Peyer's patch (tissue), 4 donors: ENCODE results near the gene MRPL51. TPM values are rescaled to one million over a fixed set of nuclear protein-coding genes. Genes with fewer than 3 reads are reported as not detected.
A peak's percentile ranks its signal among the peaks of the same experiment; 100 is the strongest.

Source experiments
- DNase-seq, 3 donors: peaks; one replicate each; pipeline ENCODE4 v3.0.0-alpha.2; 2017 to 2019
- H3K27ac ChIP-seq, 4 donors: fragments of 200-600 bp; sonication (generic); one replicate each; pipeline ENCODE4 v1.5.1; 2016 to 2019
- H3K27me3 ChIP-seq, 2 donors: fragments of 200-600 bp; sonication (generic); one replicate each; pipeline ENCODE4 v1.5.1; 2019
- H3K36me3 ChIP-seq, 3 donors: fragments of 200-600 bp; sonication (generic); one replicate each; pipeline ENCODE4 v1.5.1; 2016 to 2019
- H3K4me1 ChIP-seq, 4 donors: fragments of 200-600 bp; sonication (generic); one replicate each; pipeline ENCODE4 v1.5.1; 2016 to 2019
- H3K4me3 ChIP-seq, 4 donors: fragments of 200-600 bp; sonication (generic); 1 replicate in 3 of 4; 2 replicates in 1 of 4; pipeline ENCODE4 v1.5.1; 2016 to 2019; ENCODE audit warnings: mild to moderate bottlenecking in 1 of 4
- H3K9me3 ChIP-seq, 4 donors: fragments of 200-600 bp; sonication (generic); one replicate each; pipeline ENCODE4 v1.5.1; 2016 to 2019; ENCODE audit warnings: mild to moderate bottlenecking in 1 of 4
- POLR2A ChIP-seq, 2 donors: fragments of 450-650 bp; IDR thresholded peaks; one replicate each; pipeline ENCODE4 v1.5.1; 2017; ENCODE audit warnings: antibody characterized with exemption in 2 of 2, mild to moderate bottlenecking in 2 of 2, moderate library complexity in 2 of 2
- total RNA-seq, 4 donors: library from RNA; depleted of rRNA; stranded (reverse); fragments of >200 nt; gene quantifications; one replicate each; pipeline ENCODE4 v1.1.0, GENCODE V29; 2016
- TF ChIP-seq, protein P1 (sequence below), 6 experiments: fragments of 450-650 bp in 4 of 6; fragments of 200-600 bp in 2 of 6; sonication (generic) in 1 of 6; IDR thresholded peaks; one replicate each; pipeline ENCODE4 v1.5.1; 2017 to 2019; ENCODE audit warnings: antibody characterized with exemption in 6 of 6, mild to moderate bottlenecking in 3 of 6, moderate library complexity in 1 of 6

Gene MRPL51
- total RNA-seq, 4 donors from 2014 or later = 23.5 to 71.8 (median 61.6) TPM

DNA sequence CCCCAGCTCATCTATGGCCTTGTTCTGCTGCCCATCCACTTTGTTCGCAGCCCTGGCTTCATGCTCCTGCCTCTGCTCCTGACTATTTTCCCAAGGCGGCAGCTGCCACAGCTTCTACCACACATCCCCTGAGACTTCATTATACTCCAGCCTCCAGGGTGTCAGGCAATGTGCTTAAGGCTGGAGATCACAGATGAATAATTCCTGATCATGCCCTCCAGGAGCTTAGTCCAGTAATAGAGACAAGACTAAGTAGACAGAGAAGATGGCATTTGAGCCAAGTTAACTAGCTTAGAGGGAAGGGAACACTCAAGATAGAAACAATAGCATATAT, 34.1 kb downstream of the MRPL51 start:
- DNase-seq = peak in 1 of 3 donors; percentile 12
- Histone ChIP-seq H3K27ac (peak overlapping the region in 1 of 4 donors; percentile 83), H3K9me3 (no peaks in the 10 kb centered on the region), H3K4me1 (peaks cover 0 to 38% (median 24%) of the 10 kb centered on the region in 4 donors), H3K27me3 (no peaks in the 10 kb centered on the region), H3K36me3 (peaks cover 0 to 85% (median 0%) of the 10 kb centered on the region in 3 donors), H3K4me3 (no peak overlapping the region)
- TF ChIP-seq, protein P1, sequence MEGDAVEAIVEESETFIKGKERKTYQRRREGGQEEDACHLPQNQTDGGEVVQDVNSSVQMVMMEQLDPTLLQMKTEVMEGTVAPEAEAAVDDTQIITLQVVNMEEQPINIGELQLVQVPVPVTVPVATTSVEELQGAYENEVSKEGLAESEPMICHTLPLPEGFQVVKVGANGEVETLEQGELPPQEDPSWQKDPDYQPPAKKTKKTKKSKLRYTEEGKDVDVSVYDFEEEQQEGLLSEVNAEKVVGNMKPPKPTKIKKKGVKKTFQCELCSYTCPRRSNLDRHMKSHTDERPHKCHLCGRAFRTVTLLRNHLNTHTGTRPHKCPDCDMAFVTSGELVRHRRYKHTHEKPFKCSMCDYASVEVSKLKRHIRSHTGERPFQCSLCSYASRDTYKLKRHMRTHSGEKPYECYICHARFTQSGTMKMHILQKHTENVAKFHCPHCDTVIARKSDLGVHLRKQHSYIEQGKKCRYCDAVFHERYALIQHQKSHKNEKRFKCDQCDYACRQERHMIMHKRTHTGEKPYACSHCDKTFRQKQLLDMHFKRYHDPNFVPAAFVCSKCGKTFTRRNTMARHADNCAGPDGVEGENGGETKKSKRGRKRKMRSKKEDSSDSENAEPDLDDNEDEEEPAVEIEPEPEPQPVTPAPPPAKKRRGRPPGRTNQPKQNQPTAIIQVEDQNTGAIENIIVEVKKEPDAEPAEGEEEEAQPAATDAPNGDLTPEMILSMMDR (IDR thresholded peaks at IDR 0.05) = no peak
- no peak for TF ChIP-seq POLR2A (IDR thresholded peaks at IDR 0.05)

DNA sequence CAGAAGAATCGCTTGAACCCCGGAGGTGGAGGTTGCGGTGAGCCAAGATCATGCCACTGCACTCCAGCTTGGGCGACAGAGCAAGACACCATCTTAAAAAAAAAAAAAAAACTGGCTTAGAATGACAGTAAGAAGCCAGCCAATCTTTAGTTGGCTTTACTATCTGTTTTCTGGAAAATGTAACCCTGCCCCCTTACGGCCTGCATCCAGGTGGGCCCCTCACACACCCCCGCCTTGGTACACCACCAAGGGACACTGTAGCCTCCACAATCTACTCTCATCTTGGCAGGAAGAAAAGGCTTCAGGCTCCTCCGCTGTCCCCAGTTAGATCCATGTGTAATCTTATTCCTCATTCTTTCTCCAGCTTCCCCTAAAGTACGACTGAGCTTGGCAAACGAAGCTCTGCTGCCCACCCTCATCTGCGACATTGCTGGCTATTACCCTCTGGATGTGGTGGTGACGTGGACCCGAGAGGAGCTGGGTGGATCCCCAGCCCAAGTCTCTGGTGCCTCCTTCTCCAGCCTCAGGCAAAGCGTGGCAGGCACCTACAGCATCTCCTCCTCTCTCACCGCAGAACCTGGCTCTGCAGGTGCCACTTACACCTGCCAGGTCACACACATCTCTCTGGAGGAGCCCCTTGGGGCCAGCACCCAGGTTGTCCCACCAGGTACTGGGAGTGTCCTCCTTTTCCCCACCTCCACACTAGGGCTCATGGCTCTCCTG, 34.6 kb downstream of the MRPL51 start:
- Histone ChIP-seq H3K27ac (peak overlapping the region in 1 of 4 donors; percentile 83), H3K27me3 (no peaks in the 10 kb centered on the region), H3K9me3 (no peaks in the 10 kb centered on the region), H3K4me1 (peaks cover 0 to 35% (median 20%) of the 10 kb centered on the region in 4 donors), H3K4me3 (no peak overlapping the region), H3K36me3 (peaks cover 0 to 86% (median 0%) of the 10 kb centered on the region in 3 donors)
- peak in 1 of 3 donors; percentile 40 for DNase-seq
- no peak for TF ChIP-seq POLR2A (IDR thresholded peaks at IDR 0.05)
- TF ChIP-seq, protein P1 (IDR thresholded peaks at IDR 0.05) = no peak

DNA sequence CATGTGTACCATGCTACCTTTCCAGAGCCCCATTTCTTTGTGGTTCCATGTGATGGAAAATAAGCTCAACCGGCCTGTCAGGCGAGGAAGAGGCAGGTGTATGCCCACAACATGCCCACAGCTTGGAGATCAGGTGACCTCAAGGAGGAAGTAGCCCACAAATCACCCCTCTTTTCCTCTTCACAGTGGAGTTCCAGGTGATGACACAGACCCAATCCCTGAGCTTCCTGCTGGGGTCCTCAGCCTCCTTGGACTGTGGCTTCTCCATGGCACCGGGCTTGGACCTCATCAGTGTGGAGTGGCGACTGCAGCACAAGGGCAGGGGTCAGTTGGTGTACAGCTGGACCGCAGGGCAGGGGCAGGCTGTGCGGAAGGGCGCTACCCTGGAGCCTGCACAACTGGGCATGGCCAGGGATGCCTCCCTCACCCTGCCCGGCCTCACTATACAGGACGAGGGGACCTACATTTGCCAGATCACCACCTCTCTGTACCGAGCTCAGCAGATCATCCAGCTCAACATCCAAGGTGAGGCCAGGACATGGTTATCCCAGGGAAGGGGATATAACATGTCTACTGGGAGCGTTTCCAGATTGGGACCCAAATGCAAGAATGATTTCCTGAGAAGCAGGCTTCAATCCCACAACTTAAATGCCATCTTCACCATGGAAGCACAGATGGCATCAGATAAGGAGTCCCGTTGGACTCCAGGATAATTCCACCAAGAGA, 35.7 kb downstream of the MRPL51 start:
- H3K4me1 ChIP-seq = peaks cover 0 to 27% (median 18%) of the 10 kb centered on the region in 4 donors
- no peak overlapping the region for H3K4me3 ChIP-seq
- peak in 2 of 3 donors; percentile 30 to 44 for DNase-seq
- H3K27ac ChIP-seq = peak overlapping the region in 1 of 4 donors; percentile 20
- no peaks in the 10 kb centered on the region for H3K9me3 ChIP-seq
- peaks cover 0 to 76% (median 0%) of the 10 kb centered on the region in 3 donors for H3K36me3 ChIP-seq
- H3K27me3 ChIP-seq = no peaks in the 10 kb centered on the region
- TF ChIP-seq, protein P1 (IDR thresholded peaks at IDR 0.05) = no peak
- TF ChIP-seq POLR2A (IDR thresholded peaks at IDR 0.05) = no peak

DNA sequence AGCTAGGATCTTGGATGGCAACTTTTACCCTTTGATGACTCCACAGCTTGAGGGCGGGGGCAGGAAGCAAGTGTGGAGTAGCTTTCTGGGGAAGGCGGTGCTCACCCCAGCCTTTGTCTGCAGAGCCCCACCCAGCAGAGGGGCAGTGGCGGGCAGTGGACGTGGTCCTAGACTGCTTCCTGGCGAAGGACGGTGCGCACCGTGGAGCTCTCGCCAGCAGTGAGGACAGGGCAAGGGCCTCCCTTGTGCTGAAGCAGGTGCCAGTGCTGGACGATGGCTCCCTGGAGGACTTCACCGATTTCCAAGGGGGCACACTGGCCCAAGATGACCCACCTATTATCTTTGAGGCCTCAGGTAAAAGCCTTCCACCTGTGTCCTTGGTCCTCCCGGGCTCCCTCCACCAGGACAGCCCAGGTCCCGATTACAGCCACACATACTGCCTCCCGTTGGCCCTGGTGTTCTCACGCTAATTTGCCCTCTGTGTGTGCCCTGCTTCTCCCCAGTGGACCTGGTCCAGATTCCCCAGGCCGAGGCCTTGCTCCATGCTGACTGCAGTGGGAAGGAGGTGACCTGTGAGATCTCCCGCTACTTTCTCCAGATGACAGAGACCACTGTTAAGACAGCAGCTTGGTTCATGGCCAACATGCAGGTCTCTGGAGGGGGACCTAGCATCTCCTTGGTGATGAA, 40.0 kb downstream of the MRPL51 start:
- Histone ChIP-seq H3K27ac (peak overlapping the region; percentile 89 to 98 (median 94)), H3K36me3 (peaks cover 0 to 36% (median 0%) of the 10 kb centered on the region in 3 donors), H3K9me3 (no peaks in the 10 kb centered on the region), H3K27me3 (no peaks in the 10 kb centered on the region), H3K4me1 (peaks cover 0 to 24% (median 15%) of the 10 kb centered on the region in 4 donors), H3K4me3 (peak overlapping the region; percentile 53 to 79 (median 66))
- peak in 1 of 2 donors; percentile 0 for TF ChIP-seq POLR2A (IDR thresholded peaks at IDR 0.05)
- TF ChIP-seq, protein P1 (IDR thresholded peaks at IDR 0.05) = no peak
- DNase-seq = peak; percentile 60 to 79 (median 66)

DNA sequence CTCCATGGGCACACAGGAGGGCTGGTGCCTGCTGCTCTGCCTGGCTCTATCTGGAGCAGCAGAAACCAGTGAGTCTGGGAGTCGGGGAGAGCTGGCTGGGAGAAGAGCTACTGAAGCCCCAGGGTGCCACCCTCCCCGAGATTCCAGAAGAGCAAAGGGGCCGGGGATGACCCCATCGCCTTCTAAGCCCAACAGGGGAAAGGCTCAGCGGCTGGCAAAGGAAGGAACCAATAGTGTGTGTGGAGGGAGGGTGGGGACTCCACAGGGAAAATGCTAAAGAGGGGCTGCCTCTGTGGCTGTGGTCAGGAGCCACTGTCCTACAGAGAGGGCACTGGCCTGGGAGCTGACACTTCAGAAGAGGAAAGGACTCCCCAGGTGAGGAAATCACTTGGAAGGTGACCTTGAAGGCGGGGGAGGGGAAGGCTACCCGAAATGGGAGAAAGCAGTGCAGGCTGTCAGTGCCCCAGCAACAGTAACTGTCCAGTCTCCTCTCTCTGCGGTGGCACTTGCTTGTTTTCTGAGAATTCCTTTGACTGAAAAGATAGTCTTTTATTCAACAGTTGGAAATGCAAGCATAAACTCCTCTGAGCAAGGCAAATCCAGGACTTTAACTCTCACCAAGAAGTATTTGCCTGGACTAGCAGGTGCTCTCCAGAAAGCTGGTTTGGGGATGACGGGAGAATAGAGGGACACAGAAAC, 40.7 kb downstream of the MRPL51 start:
- Histone ChIP-seq H3K36me3 (peaks cover 0 to 36% (median 0%) of the 10 kb centered on the region in 3 donors), H3K27ac (peak overlapping the region; percentile 89 to 98 (median 94)), H3K9me3 (no peaks in the 10 kb centered on the region), H3K4me1 (peaks cover 0 to 24% (median 15%) of the 10 kb centered on the region in 4 donors), H3K4me3 (peak overlapping the region; percentile 53 to 79 (median 66)), H3K27me3 (no peaks in the 10 kb centered on the region)
- TF ChIP-seq, protein P1 (IDR thresholded peaks at IDR 0.05) = no peak
- TF ChIP-seq POLR2A (IDR thresholded peaks at IDR 0.05) = peak; percentile 3 to 21
- DNase-seq = peak; percentile 41 to 76 (median 70)
